Panc1 (cell line): ENCODE measurements around the gene MYLK. TPM values are rescaled to one million over a fixed set of nuclear protein-coding genes. Genes with fewer than 3 reads are reported as not detected.

Source experiments
- ATAC-seq: fragments of 200-7000 bp; cut with Tn5 transposase; 2 replicates; pipeline ENCODE4 v1.9.1; 2020; ENCODE audit warnings: mild to moderate bottlenecking, moderate library complexity
- BruUV-seq: library from RNA; stranded (reverse); fragments of 400-500 nt; replicated peaks from 2 replicates; lab custom pipeline; 2021; lab: Mats Ljungman, UMichigan
- CTCF ChIA-PET: fragments of 300-600 bp; sonication (Branson Sonifier 250); formaldehyde crosslinking; loops from one replicate; lab custom pipeline; 2022; ENCODE audit warnings: antibody characterized with exemption; lab: Charles Lee
- POLR2A ChIA-PET: fragments of 300-600 bp; sonication (Branson Sonifier 250); formaldehyde crosslinking; loops from one replicate; lab custom pipeline; 2022; ENCODE audit warnings: antibody characterized with exemption; lab: Charles Lee
- DNase-seq: peaks from one replicate; pipeline ENCODE4 v3.0.0-alpha.2; 2010; ENCODE audit warnings: low read depth, low spot score
- H3K27ac ChIP-seq: 2 replicates; pipeline ENCODE4 v1.5.1; 2011; ENCODE audit warnings: mild to moderate bottlenecking, low read length, inconsistent platforms
- H3K27me3 ChIP-seq: fragments of 200-500 bp; sonication (Bioruptor generic); 2 replicates; pipeline ENCODE4 v1.6.0; 2014; ENCODE audit warnings: low read length, inconsistent platforms; ENCODE audit not compliant: control insufficient read depth, insufficient read depth
- H3K36me3 ChIP-seq: fragments of 200-500 bp; sonication (Bioruptor generic); 2 replicates; pipeline ENCODE4 v1.5.1; 2014; ENCODE audit warnings: inconsistent platforms, mild to moderate bottlenecking, low read length, moderate library complexity; ENCODE audit not compliant: control insufficient read depth, insufficient read depth
- H3K4me1 ChIP-seq: 2 replicates; pipeline ENCODE4 v1.5.1; 2011; ENCODE audit warnings: inconsistent platforms, mild to moderate bottlenecking, low read length, moderate library complexity; ENCODE audit not compliant: control insufficient read depth, insufficient read depth
- H3K4me3 ChIP-seq, 2 experiments: 2 replicates each; pipeline ENCODE4 v1.5.1; 2011 to 2012; ENCODE audit warnings: low read depth in 2 of 2, low read length in 2 of 2, mild to moderate bottlenecking in 2 of 2, inconsistent platforms in 1 of 2, moderate library complexity in 1 of 2
- H3K9me3 ChIP-seq: fragments of 200-500 bp; sonication (Bioruptor generic); 2 replicates; pipeline ENCODE4 v1.5.1; 2014; ENCODE audit warnings: low read depth, mild to moderate bottlenecking, inconsistent platforms, low read length, moderate library complexity; ENCODE audit not compliant: control insufficient read depth, insufficient read depth
- CTCF ChIP-seq: fragments of 450-650 bp; IDR thresholded peaks from 2 replicates; pipeline ENCODE4 v1.5.1; 2017; ENCODE audit warnings: mild to moderate bottlenecking
- POLR2AphosphoS5 ChIP-seq: IDR thresholded peaks from 2 replicates; pipeline ENCODE4 v1.6.1; 2012; ENCODE audit warnings: mild to moderate bottlenecking, low read depth, low read length, moderate library complexity
- REST ChIP-seq, 2 experiments: IDR thresholded peaks; 2 replicates each; pipeline ENCODE4 v1.6.1; 2011 to 2012; ENCODE audit warnings: low read depth in 2 of 2, control low read depth in 1 of 2, low read length in 1 of 2, mild to moderate bottlenecking in 1 of 2, moderate library complexity in 1 of 2; ENCODE audit not compliant: insufficient read depth in 1 of 2
- SIN3A ChIP-seq: IDR thresholded peaks from 2 replicates; pipeline ENCODE4 v1.6.1; 2012; ENCODE audit warnings: low read depth, mild to moderate bottlenecking, low read length, moderate library complexity, borderline replicate concordance; ENCODE audit not compliant: insufficient read depth
- TCF7L2 ChIP-seq: IDR thresholded peaks from 2 replicates; pipeline ENCODE4 v1.6.1; 2011; ENCODE audit warnings: mild to moderate bottlenecking, low read depth, low read length, inconsistent platforms
- in situ Hi-C: cut with HindIII; loops from 2 replicates; pipeline ENCODE4 v1.10.0; 2016; ENCODE audit warnings: low sequenced_read_pairs, low pct_unique_long_range_greater_than_20kb
- intact Hi-C: fragments of 100-400 bp; cut with micrococcal nuclease; formaldehyde crosslinking; loops from one replicate; pipeline ENCODE4 v1.10.0; 2022; ENCODE audit not compliant: unreplicated experiment
- total RNA-seq: library from RNA; stranded (reverse); gene quantifications from one replicate; pipeline ENCODE4 v1.2.1, GENCODE V29; 2021; ENCODE audit not compliant: unreplicated experiment

The MYLK gene
- total RNA-seq, 1 experiment from 2014 or later, result 29.7 TPM

GRCh38 chr3:123831420-123831819, 52.7 kb downstream of the MYLK start:
- TF ChIP-seq CTCF (no peak), POLR2AphosphoS5 (no peak), TCF7L2 (no peak)
- no peak overlapping the region for H3K27ac ChIP-seq
- no peaks in the 10 kb centered on the region for H3K4me1 ChIP-seq
- no peak for DNase-seq
- no peak overlapping the region for H3K4me3 ChIP-seq
- POLR2A ChIA-PET, result no interaction called here
- in situ Hi-C loops (no loop called here), intact Hi-C loops (no loop called here)
- H3K27me3 ChIP-seq, result no peaks in the 10 kb centered on the region
- no peaks in the 10 kb centered on the region for H3K36me3 ChIP-seq
- peaks cover 10% of the 10 kb centered on the region; the same call in 1 of the 2 replicates for H3K9me3 ChIP-seq
- BruUV-seq, result no TSS peak
- CTCF ChIA-PET, result no interaction called here
- 0 out of 2 replicates have a peak, but pooled peaks have one; percentile 54 for ATAC-seq

- intact Hi-C loops, result no loop called here
- H3K36me3 ChIP-seq, result no peaks in the 10 kb centered on the region
- ATAC-seq (no peak), DNase-seq (no peak)
- ChIA-PET CTCF (no interaction called here), POLR2A (no interaction called here)
- no peaks in the 10 kb centered on the region for H3K27me3 ChIP-seq
- H3K9me3 ChIP-seq, result peaks cover 5% of the 10 kb centered on the region; the same call in 1 of the 2 replicates
- BruUV-seq, result no TSS peak
- H3K27ac ChIP-seq, result no peak overlapping the region
- in situ Hi-C loops, result no loop called here
- no peak for TF ChIP-seq CTCF
- no peak for TF ChIP-seq REST (IDR thresholded peaks at IDR 0.05; ENCODE audit: insufficient read depth in 1 of 2, low read depth in 2 of 2, low read length in 1 of 2)
- TF ChIP-seq SIN3A, result no peak
- no peak for TF ChIP-seq POLR2AphosphoS5
- TF ChIP-seq TCF7L2, result no peak
- no peak overlapping the region for H3K4me3 ChIP-seq
- H3K4me1 ChIP-seq, result no peaks in the 10 kb centered on the region
Measured at GRCh38 chr3:123821920-123822319, 62.2 kb downstream of the MYLK start.
